ENCODE data around the gene FAM131A.

The FAM131A gene

GRCh38 chr3:184379358-184380184 lies 42.2 kb downstream of the FAM131A start, which contains the start of gene CHRD:
CHRD (plus strand) TSS chr3:184380054; CDS start chr3:184380319, 265 bp downstream.
- in situ Hi-C loops (cut with HindIII; ENCODE audit: low sequenced_read_pairs), result no loop called here
- DNase-seq (ENCODE audit: low read depth, low spot score), result no peak
- TF ChIP-seq CTCF (IDR thresholded peaks at IDR 0.05; ENCODE audit: low read depth, low read length), result no peak
- peak within 1 kb of the TSS; percentile 7 for H3K4me3 ChIP-seq (ENCODE audit: low read depth, low read length)

GRCh38 chr3:184380185-184380626 lies 42.8 kb downstream of the FAM131A start:
- no peak overlapping the region for H3K4me3 ChIP-seq (ENCODE audit: low read depth, low read length)
- no peak for TF ChIP-seq CTCF (IDR thresholded peaks at IDR 0.05; ENCODE audit: low read depth, low read length)
- peak; percentile 19 for DNase-seq (ENCODE audit: low read depth, low spot score)
- in situ Hi-C loops (cut with HindIII; ENCODE audit: low sequenced_read_pairs), result no loop called here

- in situ Hi-C loops (cut with HindIII; ENCODE audit: low sequenced_read_pairs), result no loop called here
- TF ChIP-seq CTCF (IDR thresholded peaks at IDR 0.05; ENCODE audit: low read depth, low read length), result no peak
- DNase-seq (ENCODE audit: low read depth, low spot score), result no peak
- H3K4me3 ChIP-seq (ENCODE audit: low read depth, low read length), result peak overlapping the region; percentile 7
These were observed 43.3 kb downstream of the FAM131A start for GRCh38 chr3:184380627-184381260.

GRCh38 chr3:184381261-184382224 lies 44.1 kb downstream of the FAM131A start:
- no peak for DNase-seq (ENCODE audit: low read depth, low spot score)
- in situ Hi-C loops (cut with HindIII; ENCODE audit: low sequenced_read_pairs), result no loop called here
- H3K4me3 ChIP-seq (ENCODE audit: low read depth, low read length), result no peak overlapping the region
- no peak for TF ChIP-seq CTCF (IDR thresholded peaks at IDR 0.05; ENCODE audit: low read depth, low read length)

- TF ChIP-seq CTCF (IDR thresholded peaks at IDR 0.05; ENCODE audit: low read depth, low read length), result no peak
- in situ Hi-C loops (cut with HindIII; ENCODE audit: low sequenced_read_pairs), result no loop called here
- DNase-seq (ENCODE audit: low read depth, low spot score), result no peak
- H3K4me3 ChIP-seq (ENCODE audit: low read depth, low read length), result no peak overlapping the region
These were observed 45.1 kb downstream of the FAM131A start for GRCh38 chr3:184382326-184383032.

Data from astrocyte of the spinal cord (primary cell).